ENCODE results near the gene CEP20.
"Not testable (repeated sequence)": the region's sequence is repeated elsewhere in the genome, so short reads cannot be mapped to it uniquely, and the experiment has no call there.

The CEP20 gene

DNA sequence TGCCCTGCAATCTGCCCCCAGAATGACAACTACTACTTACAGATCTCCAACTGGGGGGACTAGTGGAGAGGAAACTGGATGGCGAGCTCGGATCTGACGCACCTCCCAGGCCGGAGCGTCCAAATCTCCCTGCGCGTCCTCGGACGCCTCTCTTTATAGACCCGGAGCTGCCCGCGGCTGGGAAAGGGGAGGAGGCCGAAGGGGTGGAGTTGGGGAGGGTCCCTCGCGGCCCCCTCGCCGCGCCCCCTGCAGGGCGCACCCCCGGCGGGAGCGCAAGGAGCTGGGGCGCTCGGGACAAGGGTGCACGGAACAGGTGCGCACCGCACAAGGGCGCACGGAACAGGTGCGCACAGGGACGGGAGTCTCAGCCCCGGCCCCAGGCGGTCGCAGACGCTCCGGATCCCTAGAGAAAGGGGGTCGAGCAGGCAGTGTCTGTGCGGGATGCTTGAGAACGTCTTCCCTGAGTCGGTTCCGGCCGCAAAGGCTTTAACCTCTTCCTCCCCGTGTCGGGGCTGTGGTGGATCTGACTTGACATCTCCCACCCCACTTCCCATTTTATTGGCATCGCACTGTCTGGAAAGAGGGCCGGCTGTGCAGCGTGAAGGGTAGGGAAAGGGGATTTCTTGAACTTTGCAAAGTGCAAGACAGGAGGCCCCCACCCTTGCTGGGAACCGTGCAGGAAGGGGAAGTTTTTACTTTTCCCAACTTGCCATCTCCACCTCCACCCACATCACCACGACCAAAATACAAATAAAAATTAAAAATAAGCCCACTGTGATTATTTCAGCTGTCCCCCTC, 31.3 kb downstream of the CEP20 start, which contains the start of gene MYH11:
Gene MYH11 (minus strand): TSS at position 128 of the 798 bp plus-strand sequence. CDS start 18,776 bp downstream, outside the sequence.
- DNase-seq: no peak

DNA sequence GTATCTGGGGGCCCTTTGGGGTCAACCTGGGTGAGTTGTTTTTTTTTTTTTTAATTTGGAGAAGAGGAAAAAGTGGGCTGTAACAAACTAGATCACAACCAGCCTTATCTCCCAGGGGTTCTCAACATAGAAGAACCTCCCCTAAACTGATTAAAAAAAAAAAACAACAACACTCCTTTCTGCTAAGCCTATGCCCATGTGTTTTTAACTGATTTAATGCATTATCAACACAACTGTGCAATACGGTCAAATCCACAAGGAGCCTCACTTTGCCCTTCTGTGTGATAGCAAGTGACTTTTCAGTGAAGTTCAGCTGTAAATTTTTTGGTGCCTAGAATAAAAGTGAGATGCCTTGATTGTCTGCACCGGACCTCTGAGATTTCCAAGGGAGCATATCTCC, 32.2 kb downstream of the CEP20 start:
- DNase-seq: no peak

DNA sequence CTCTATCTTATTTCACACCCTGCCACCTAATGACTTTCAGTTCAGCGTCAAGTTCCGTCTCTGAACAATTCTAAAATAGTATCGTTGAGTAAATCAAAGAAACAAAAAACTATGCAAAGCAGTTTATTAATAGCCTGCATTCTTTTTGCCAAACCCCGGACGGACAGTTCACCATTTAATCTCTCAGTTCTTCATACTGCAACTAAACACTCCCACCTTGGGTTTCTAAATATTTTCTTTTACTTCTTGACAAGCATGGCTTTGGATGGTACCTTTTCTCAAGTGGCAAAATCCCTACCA, 32.7 kb downstream of the CEP20 start:
- no peak for DNase-seq

DNA sequence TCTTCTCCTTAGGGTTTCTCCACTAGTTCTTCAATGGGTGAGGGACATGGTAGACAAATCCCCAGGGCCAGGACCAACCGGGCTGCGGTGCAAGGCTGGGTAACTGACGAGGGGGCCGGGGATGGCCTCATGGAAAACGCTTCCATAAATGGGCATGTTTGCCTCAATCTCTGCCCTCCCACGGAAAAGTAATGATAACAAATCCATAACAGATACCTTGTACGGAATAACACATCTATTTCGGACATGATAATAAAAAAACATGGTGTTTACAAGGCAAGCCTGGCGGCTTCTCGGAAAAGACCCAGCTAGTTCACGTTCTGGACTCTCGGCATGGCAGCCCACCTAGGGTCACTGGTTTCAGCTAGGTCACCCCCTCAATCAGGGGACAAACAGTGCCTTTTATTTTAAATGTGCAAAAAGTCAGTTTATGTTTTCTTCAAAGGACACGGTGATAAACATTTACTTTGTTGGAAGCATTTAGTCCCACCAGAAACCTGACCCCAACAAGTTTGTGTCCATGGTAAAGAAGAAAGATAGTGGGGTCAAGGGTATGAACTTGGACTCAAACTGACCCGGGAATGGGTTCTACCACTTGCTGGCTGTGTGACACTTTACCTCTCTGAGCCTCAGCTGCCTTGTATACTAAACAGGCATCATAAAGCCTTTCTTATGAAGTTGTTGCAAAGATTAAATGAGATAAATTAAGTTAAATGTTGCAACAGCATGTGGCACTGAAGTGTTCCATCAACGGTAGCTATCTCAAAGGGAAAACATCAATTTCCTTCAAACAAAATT, 33.3 kb downstream of the CEP20 start:
- no peak for DNase-seq

DNA sequence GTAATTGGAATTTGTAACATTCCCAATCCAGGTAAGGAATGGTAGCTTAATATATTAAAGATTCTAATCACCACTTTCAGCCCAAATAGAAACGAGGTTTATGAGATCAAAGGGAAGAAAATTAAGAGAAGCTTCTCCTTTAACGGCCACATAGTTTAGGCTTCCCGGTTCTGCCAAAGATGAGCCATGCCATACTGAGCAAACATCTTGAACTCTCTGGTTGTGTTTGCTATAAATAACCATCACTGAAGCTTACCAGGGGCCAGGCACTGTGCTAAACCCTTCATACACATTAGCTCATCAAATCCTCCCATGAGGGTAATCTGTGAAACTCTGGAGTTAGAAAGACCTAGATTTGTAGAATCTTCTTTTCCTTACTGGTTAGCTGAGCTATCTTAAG, 34.3 kb downstream of the CEP20 start:
- no peak for DNase-seq

DNA sequence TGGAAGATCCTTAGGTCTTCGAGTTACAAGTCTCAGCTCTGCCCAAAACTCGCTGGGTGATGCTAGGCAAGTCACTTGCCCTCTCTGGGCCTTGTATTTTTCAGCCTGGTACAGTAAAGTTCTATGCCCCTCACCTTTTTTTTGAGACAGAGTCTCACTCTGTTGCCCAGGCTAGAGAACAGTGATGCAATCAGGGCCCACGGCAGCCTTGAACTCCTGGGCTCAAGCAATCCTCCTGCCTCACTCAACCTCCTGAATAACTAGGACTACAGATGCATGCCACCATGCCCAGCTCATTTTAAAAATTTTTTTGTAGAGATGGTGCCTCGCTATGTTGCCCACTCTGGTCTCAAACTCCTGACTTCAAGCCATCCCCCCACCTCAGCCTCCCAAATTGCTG, 35.4 kb downstream of the CEP20 start:
- DNase-seq: no peak

DNA sequence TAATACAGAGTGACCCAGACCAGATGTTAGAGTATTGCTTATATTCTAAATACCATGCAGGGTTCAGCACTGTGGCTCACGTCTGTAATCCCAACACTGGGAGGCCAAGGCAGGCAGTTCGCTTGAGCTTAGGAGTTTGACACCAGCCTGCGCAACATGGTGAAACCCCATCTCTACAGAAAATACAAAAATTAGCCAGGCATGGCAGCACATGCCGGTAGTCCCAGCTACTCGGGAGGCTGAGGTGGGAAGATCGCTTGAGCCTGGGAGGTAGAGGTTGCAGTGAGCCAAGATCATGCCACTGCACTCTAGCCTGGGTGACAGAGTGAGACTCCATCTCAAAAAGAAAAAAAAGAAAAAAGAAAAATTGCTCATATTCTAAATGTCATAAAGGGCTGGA, 37.8 kb downstream of the CEP20 start:
- DNase-seq: not testable (repeated sequence)

DNA sequence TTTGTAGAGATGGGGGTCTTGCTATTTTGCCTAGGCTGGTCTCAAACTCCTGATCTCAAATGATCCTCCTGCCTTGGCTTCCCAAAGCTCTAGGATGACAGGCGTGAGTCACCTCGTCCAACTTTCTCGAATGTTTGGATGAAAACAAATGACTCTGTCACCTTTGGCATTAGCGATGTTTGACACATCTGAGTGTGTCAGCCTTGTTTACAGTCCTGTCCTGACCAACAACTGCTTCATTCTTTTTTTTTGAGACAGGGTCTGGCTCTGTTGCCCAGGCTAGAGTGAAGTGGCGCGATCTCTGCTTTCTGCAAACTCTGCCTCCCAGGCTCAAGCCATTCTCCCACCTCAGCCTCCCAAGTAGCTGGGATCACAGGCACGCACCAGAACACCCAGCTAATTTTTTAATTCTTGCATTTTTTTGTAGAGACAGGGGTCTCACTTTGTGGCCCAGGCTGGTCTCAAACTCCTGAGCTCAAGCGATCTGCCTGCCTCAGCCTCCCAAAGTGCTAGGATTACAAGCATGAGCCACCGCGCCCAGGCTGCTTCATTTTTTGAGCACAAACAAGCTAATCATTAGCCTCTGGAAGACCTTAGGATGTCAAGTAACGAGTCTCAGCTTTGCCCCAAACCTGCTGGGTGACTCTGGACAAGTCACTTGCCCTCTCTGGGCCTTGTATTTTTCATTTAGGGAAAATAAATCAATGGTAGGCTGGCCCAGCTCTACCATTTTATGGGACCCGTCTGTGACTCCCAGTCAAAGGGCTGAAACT, 39.0 kb downstream of the CEP20 start:
- no peak for DNase-seq

DNA sequence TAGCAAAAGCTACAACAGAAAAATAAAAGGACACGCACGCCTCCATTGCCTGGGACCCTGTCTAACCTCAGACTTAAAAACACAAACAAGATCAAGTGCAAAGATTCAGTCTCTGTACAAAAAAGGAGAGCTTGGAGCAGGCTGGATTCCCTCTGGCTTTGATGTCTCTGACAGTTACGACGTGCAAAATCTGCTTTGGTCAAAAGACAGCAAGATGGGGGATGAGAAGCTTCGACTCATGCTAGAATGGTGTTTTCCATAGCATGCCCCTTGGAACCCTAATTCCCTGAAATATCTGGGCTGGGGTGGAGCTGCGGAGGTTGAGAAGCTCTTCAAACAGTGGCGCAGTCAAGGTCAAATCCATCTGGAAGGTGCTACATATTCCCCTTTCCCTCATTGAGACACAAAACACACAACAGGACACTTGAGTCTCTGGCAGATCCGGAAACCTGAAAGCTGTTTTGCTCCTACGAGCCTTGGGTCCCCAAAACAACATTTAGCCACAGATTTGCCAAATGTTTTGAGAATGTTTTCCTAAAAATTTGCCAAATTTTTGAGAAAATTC, 40.7 kb downstream of the CEP20 start:
- DNase-seq: no peak

DNA sequence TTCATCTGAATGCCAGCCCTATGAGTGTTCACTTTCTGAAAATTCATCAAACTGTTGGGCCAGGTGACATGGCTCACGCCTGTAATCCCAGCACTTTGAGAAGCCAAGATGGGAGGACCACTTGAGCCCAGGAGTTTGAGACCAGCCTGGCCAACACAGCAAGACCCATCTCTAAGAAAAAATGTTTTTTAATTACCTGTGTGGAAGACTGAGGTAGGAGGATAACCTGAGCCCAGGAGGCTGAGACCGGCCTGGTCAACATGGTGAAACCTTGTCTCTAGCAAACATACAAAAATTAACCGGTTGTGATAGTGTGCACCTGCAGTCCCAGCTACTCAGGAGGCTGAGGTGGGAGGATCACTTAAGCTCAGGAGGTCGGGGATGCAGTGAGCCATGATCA, 41.9 kb downstream of the CEP20 start:
- no peak for DNase-seq

DNA sequence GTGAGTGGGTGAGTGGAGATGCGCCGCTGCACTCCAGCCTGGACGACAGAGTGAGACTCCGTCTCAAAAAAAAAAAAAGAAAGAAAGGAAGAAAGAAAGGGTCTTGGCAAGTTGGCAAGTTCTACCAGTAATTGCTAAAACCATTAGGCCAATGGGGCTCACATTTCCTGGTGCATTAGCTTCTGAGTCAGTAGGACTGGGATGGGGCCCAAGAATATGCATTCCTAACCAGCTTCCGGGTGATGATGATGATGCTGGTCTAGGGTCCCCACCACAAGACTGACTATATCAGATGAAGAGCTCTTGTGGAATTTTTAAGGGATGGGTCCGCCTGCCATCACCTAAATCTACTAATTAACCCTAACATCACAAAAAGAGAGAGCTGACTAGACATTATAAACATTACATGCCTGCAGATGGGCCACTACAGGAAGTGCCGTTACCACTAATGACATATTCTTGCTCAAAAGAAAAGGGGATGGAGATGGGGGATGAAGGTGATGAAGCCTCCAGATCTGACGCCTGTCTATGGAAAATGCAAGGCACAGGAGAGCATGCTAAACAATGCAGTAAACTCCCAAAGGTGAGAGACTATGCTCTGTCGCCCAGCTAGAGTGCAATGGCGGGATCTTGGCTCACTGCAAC, 44.6 kb downstream of the CEP20 start:
- no peak for DNase-seq

DNA sequence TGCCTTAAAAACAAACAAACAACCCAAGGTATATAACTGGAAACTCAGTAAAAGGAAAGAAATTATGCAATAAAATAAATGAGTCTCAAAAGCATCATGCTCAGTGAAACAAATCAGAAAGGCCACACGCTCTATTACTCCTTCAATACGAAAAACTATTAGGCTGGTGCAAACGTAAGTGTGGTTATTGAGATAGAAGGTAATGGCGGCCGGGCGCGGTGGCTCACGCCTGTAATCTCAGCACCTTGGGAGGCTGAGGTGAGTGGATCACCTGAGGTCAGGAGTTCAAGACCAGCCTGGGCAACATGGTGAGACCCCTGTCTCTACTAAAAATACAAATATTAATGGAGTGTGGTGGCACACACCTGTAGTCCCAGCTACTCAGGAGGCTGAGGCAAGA, 49.2 kb downstream of the CEP20 start:
- not testable (repeated sequence) for DNase-seq

DNA sequence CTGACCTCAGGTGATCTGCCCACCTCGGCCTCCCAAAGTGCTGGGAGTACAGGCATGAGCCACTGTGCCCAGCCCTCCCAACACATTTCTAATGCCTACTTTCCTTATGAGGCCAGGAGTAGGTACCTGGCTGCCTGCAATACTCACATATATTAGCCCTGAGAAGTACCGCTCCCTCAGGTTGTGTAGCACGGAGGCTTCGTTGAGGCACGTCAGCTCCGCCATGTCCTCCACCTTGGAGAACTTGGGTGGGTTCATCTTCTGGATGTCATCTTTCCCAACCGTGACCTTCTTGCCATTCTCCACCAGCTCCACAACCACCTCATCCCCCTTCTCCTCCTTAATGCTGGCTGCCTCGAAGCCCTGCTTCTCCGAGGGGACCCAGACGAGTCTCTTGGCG, 50.6 kb downstream of the CEP20 start:
- no peak for DNase-seq

DNA sequence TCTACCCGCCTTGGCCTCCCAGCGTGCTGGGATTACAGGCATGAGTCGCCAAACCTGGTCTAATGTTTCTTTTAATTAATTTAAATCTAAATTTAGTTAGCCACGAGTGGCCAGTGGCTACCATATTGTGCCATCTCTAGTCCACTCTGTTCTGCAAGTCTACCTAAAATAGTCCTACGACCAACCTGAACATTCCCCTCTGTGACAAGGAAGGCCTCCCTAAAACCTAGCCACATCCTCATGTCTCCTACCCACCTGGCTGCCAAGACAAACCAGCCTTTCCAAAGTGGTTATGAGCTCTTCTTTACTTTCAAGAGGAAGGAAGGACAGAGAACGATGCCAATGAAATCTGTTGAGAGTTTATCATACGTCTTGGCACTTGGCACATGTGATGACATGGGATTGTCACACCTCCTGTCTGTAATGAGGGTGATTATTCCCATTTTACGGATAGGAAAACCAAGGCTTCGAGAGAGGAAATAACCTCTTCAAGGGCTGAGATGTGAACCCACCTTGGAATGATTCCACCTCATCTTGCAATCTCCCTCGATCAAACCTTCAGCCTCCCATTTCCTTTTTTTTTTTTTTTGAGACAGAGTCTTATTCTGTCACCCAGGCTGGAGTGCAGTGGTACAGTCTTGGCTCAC, 51.3 kb downstream of the CEP20 start:
- no peak for DNase-seq

DNA sequence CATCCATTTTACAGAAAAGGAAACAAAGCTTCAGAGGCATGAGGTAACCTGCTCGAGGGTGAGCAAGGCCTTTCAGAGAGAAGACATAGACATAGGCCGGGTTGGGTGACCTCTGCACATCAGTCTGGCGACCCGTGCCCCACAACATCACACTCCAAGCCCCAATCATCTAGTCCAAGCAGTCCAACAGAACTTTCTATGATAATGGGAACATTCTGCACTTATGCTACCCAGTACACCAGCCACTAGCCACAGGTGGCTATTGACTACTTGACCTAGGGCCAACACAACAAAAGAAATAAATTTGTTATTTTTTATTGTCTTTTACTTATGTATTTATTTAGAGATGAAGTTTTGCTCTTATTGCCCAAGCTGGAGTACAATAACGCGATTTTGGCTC, 52.3 kb downstream of the CEP20 start:
- no peak for DNase-seq

DNA sequence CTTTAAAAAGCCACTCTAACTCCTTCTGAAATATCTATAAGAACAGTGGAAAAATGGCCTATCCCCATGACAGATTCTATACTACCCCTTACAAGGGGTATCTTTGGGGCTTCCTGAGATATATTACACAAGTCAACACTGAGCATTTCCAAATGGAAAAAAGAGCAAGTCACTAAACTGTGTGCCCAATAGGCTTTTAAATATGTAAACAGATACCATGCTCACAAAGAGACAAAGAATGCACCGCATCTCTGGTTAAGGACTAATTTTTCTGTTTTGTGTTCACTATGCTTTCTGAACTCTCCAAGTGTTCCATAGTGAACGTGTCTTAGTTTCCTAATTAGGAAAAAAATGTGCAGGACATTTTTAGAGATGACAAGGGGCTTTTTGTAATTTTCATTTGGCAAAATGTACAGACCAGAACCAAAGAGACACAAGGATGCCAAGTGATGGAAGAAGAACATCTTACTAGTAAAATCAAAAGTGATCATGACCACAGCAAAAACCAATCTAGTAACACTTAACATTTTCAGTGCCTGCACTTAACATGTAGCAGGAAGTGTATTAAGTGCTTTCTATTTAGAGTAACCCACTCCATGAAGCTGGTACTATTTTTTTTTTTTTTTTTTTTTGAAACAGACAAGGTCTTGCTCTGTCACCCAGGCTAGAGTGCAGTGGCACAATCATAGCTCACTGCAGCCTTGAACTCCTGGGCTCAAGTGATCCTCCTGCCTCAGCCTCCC, 53.1 kb downstream of the CEP20 start:
- DNase-seq: no peak

DNA sequence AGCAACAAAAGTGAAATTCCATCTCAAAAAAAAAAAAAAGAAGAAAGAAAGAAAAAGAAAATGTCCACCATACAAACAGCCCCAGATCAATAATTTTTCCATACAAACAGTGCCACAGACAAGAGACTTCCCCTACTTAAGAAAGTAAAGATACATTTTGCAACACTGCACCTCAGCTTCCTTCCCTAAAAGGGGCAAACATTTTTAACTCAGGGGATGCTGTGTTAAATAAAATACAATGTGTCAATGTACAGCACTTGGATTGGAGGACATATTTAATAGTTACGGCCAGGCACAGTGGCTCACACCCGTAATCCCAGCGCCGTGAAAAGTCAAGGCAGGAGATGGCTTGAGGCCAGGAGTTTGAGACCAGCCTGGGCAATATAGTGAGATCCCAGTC, 53.9 kb downstream of the CEP20 start:
- no peak for DNase-seq

DNA sequence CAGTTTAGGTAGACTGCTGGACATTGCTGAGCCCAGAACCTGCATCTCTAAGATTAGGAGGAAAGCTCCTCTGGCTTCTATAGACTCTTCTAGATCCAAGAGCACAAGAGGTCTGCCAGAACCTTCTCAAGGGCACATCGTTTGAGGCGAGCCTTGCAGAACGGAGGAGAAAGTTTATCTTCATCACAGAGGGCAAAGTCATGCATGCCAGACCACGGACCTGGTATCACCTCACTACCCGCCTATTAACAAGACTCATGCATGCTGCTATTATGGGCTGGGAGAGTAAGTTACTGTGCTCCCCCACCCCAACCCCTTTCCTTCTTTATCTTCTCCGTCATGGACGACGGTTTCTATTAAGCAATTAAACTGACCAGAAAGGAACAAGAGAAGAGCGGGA, 54.9 kb downstream of the CEP20 start:
- DNase-seq: no peak

DNA sequence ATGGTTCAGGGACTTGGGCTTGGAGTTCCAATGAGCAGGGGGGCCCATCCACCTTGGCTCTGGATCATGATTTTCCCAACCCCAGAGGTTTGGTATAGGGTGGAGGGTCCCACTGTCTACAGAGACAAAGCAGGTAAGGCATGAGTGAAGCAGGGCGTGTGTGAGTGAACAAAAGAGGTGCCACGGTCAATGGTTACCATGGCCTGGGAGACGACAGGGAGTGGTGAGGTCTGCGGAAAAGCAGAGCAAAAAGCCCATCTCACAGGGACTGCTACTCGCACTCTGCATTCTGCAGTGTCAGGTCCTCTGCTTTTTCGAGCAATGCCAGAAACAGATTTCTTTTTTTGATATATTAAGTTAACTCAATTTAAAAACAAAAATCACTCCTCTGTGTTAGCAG, 56.2 kb downstream of the CEP20 start:
- DNase-seq: no peak

DNA sequence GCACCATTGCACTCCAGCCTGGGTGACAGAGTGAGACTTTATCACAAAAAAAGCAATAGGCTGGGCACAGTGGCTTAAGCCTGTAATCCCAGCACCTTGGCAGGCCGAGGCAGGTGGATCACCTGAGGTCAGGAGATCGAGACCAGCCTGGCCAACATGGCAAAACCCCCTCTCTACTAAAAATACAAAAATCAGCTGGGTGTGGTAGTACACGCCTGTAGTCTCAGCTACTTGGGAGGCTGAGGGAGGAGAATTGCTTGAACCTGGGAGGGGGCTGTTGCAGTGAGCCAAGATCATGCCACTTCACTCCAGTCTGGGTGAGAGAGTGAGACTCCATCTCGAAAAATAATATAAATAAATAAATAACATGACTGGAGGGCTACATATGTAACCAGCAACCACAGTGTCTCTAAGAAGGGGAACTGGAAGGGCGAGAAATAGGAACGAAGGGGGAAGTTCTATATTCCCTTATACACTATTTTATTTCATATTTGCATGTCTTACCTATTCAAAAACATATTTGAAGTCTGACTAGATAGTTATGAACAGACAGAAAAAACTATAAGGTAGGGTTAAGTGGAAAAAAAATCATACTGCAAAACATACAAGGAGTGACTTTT, 57.5 kb downstream of the CEP20 start:
- DNase-seq: no peak

DNA sequence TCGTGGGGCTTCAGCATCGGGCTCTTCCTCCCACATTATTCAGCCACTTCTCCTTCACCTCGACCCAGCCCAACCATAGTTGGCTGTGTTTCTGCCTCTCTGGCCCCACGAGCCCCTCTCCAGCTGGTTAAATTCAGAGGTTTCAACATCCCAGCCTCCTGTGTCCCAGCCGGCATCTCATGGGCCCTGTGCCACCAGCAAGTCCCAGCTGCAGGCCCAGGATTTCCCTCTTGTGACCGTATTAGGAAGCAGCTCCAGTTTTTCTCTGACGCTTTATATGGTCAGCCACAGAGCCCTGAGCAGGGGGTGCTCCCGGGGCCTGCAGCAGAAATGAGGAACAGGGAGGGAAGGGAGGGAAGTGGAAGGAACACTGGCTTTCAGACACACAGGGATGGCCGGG, 58.9 kb downstream of the CEP20 start:
- DNase-seq: no peak

Data from NCI-H524 (cell line).